ENCODE measurements around the gene PPP6R2.

- TF ChIP-seq SPI1 (IDR thresholded peaks at IDR 0.05; ENCODE audit: borderline replicate concordance, low read depth, low read length) (no peak), KAT8 (IDR thresholded peaks at IDR 0.05; ENCODE audit: low read depth) (no peak), POLR2A (conservative IDR thresholded peaks at IDR 0.05) (no peak), TSHZ1 (CRISPR knock-in tag; IDR thresholded peaks at IDR 0.05) (no peak)
- TF ChIP-seq, protein P1, sequence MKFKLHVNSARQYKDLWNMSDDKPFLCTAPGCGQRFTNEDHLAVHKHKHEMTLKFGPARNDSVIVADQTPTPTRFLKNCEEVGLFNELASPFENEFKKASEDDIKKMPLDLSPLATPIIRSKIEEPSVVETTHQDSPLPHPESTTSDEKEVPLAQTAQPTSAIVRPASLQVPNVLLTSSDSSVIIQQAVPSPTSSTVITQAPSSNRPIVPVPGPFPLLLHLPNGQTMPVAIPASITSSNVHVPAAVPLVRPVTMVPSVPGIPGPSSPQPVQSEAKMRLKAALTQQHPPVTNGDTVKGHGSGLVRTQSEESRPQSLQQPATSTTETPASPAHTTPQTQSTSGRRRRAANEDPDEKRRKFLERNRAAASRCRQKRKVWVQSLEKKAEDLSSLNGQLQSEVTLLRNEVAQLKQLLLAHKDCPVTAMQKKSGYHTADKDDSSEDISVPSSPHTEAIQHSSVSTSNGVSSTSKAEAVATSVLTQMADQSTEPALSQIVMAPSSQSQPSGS (CRISPR knock-in tag; IDR thresholded peaks at IDR 0.05): no peak
Observed at GRCh38 chr22:50467341-50467740, 124.2 kb downstream of the PPP6R2 start.
